NCI-H146 treated with DMSO at 0.1 percent for 48 hours (cell line): ENCODE measurements around the gene MRPL34.
"Not testable (repeated sequence)": the region's sequence is repeated elsewhere in the genome, so short reads cannot be mapped to it uniquely, and the experiment has no call there.

Experiments
- DNase-seq: peaks from one replicate; lab custom pipeline; 2025; ENCODE audit not compliant: unreplicated experiment; lab: John Stamatoyannopoulos, UW

MRPL34 gene

DNA sequence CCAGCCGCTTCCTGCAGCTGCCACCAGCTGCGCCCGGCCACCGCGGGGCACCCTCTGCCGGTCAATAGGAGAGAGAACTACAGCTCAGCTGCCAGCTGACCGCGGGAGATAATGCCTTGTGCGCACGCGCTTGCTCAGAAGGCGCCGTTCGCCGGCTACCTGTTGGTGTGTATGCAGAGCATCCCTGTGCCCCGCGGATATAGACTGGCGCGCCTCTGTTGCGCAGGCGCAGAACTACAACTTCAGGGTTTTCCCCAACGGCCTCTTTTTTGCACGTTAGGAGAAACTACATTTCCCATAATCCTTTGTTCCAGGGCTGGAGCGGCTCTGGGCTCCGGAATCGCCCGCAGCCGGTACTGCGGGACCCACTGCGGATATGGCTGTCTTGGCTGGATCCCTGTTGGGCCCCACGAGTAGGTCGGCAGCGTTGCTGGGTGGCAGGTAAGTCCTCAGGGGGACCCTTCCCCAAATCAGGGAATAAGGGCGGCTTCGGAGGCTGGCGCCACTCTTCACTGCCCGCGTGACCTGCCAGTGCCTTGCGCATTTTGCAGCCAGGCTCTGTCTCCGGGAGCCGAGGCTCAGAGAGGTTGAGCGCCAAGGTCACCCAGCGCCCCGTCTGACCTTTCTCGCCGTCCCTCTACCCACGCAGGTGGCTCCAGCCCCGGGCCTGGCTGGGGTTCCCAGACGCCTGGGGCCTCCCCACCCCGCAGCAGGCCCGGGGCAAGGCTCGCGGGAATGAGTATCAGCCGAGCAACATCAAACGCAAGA lies at the start of gene MRPL34:
MRPL34 (plus strand) TSS at position 356 of the 768 bp plus-strand sequence; CDS start at position 377, 21 bp downstream.
- peak; percentile 99 for DNase-seq

DNA sequence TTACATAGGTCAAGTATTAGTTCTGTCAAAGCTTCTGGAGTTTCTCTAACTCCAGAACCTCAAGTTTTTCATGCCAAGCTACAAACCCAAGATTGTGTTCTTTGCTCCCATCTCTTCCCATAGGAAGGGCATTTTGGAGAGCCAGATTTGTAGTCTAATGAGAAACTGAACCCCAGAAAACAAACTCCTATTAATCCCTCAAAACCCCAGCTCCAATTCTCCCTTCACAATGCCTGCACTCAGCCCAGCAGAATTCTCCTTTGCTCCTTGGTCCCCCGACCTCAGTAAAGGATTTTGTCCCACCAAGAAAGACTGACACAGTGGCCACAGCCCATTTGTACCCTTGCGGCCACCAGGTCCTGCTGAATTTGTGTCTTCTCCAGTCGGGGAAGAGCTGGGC lies 49.5 kb upstream of the MRPL34 start:
- DNase-seq = no peak

DNA sequence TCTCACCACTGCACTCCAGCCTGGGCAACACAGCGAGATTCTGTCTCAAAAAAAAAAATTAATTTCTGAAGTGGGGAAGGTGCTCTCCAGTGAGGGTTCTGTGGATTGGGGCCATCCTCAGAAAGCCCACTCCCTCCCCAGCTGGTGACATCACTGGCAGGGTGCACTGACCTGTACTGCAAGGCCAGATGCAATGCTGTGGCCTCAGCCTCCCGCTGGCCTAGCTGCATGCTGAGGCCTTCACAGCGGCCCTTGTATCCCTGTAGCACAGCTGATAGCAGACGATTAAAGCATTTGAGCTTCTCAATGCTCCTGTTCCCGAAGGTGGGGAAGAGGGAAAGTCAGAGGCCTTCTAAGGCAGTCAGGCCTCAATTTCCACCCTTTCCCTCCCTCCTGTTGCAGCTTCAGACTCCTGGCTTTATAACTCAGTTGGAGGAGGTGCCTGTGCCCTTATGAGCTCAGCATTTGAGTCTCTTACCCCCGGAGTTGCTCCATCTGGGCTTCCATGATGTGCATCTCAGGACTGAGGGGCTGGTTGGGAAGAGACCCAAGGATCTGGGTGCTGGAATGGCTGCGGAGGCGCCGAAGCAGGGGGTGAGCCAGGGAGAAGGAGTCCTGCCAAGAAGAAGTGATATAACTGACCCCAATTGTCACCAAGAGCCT lies 46.4 kb upstream of the MRPL34 start:
- no peak for DNase-seq

DNA sequence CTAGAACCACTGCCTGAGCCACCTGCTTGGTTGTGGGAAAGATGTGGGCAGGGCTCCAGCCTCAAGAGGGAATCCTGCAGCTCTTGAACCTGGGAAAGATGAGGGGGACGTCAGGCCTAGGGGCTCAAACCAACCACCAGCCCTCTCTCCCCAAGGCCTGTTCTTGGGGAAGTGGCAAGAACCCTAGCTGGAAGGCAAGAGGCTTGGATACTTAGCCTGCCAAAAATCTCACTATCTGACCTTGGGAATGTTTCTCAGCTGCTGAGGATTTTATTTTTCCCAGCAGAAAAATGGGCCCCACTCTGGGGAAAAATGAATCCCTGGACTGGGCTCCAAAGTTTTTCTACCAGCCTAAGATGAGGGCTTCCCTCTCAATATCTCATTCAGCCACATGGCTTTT lies 45.7 kb upstream of the MRPL34 start:
- DNase-seq = no peak

DNA sequence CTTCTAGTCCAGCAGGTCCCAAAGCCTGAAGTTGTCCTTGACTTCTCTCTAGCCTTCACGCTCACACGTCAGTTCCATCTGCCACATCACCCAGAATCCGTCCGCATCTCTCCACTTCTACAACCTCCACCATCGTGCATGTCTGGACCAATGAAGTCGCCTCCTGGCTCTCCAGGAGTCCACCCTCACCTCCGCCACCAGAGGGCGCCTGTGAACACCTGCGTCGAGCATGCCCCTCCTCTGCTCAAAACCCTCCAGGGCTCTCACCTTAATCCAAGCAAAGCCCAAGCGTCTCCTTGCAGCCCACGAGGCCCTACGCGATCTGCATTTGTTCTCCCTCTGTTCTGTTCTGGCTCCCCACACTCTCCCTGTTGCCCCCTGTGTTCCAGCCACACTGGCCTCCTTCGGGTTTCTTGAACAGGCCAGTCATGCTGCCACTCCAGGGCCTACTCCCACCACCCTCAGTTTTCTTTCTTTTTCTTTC lies 44.8 kb upstream of the MRPL34 start:
- peak; percentile 86 for DNase-seq

DNA sequence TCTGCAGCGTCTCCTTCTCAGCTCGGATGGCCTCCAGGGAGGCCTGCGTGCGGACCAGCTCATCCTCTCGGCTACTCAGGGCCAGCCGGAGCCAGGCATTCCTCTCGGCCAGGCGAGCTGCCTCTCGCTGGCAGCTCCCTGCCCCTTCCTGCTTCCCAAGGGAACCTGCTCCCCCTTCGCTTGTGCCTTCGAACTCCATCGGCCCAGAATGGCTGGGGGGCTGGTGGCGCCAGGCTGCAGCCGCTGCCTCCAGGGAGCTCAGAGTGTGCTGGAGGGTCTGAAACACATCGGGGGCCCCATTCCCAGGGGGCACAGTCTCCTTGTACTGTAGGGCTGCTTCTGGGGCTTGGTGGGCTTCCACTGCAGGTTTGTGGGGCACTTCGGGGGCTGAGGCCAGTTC lies 43.1 kb upstream of the MRPL34 start:
- DNase-seq = no peak

DNA sequence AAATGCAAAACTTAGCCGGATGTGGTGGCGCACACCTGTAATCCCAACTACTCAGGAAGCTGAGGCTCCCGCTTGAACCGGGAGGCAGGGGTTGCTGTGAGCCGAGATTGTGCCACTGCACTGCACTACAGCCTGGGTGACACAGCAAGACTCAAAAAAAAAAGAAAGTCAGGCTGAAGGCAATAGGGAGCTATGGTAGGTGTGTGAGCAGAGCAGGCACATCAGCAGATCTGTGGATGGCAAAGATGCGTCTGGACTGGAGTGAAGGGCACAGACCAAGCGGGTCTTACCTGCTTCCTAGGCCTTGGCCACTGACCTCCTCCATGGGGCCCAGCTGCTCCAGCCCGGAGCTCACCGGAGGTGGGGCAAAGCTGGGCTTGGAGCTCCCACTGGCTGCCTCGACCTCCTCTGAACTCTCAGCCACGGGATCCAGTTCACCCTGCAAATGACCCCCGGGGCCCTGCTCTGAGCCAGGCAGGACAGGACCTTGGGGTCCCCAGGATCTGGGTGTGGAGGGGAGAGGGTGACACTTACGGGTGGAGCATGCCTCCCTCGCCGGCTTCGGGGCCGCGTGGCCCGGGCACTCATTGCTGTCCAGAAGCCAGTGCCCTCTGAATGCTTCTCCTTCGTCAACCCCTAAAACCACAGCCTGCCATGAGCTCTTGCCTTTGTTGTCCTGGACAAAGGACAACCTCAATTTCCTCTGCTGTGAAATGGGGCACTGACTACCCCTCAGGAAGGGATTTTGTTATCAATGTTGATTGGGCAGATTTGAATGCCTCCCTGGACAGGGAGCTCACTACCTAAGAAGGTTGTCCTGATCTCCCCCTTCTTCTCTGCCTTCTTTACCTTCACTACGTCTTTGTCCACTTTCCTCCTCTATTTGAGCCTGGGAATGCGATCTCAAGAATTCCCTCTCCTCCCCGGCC lies 41.7 kb upstream of the MRPL34 start:
- DNase-seq = no peak

DNA sequence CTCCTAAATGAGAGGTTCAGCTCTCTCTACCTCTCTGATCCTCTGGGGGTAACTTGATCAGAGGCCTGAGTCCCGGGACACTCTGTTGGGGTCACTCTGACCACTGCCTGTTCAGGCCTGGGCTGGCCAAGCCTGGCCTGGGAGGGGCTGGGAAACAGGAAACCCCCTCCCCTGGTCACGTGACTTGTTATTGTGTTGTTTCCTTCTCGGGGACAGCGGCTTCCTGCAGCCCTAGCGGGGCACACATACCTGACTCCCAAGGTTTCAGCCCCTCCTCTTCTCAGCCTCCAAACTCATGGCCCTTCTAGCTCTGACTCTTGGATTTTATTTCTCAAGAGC lies 41.1 kb upstream of the MRPL34 start, which contains the start of gene USHBP1:
USHBP1 (minus strand) TSS at position 105 of the 339 bp plus-strand sequence. CDS start 446 bp downstream, outside the sequence.
- DNase-seq = no peak

DNA sequence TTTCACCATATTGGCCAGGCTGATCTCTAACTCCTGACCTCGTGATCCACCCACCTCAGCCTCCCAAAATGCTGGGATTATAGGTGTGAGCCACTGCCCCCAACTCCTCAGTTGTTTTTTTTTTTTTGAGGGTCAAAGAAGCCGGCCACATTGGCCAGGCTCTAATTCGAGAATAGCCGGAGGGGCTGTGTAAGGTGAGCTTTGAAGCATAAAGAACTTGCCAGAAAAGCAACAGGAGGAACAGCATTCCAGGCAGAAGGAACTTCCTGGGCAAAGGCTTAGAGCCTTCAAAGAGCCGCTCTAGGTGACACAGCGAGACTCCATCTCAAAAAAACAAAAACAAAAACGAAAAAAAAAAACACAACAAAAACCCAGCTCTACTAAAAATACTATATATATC lies 39.6 kb upstream of the MRPL34 start:
- no peak for DNase-seq

DNA sequence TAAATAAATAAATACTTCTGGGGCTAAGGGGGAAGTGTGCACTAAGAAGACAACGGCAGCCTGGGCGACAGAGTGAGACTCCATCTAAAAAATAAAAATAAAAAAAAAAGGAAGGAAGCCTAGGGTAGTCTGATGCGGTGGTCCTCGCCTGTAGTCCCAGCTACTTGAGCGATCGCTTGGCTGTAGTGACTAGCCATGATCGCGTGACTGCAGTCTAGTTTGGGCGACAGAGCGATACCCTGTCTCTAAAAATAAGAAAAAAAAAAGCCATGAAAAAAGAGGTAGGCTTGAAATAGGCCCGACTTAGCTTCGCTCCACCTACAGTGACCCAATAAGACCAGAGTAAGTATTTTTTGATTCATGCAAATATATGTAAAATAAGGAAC lies 39.1 kb upstream of the MRPL34 start:
- DNase-seq = no peak

DNA sequence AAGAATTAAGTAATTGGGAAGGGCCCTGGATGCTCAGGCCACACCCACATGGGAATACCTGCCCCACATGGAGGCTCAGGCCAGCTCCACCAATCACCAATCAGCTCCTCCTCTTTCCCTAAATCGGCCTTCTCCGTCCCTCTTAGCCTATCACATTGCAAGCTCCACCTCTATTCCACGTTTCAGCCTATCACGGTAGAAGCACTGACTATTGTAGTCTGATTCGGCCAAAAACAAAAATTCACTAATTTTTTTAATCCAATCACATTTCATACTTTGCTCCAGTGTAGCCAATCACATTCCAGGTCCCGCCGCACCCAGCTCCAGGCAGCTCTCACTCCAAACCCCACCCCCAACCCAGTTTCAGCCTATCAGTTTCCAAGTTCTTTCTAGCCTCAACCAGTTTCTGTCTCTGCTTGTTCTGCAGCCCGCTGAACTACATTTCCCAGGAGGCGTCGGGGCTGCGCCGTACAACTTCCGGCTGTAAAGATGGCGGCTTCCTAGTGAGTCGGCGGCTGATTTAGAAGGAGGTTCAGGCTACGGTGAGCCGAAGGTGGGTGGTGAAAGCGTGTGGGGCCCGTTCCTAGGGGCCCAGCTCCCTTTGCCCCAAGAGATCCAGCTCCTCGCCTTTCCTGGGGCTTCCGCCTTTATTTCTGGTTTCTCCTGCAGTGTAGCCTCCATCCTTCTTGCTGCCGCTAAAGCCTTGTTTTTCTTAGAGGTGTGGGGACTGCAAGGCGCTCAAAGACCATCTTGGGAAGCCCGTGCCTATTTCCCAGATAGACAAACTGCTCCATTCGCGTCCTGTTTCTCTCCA lies 38.5 kb upstream of the MRPL34 start, which contains the start of gene BABAM1:
BABAM1 (plus strand) TSS at position 469 of the 814 bp plus-strand sequence. CDS start 1,364 bp downstream, outside the sequence.
- peak; percentile 99 for DNase-seq

DNA sequence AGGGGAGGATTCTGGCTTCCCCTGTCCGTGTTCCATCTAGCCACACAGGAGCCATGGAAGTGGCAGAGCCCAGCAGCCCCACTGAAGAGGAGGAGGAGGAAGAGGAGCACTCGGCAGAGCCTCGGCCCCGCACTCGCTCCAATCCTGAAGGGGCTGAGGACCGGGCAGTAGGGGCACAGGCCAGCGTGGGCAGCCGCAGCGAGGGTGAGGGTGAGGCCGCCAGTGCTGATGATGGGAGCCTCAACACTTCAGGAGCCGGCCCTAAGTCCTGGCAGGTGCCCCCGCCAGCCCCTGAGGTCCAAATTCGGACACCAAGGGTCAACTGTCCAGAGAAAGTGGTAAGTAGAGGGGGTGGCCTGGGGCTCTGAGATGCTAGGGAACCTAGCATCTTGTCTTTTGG lies 36.9 kb upstream of the MRPL34 start:
- DNase-seq = no peak

DNA sequence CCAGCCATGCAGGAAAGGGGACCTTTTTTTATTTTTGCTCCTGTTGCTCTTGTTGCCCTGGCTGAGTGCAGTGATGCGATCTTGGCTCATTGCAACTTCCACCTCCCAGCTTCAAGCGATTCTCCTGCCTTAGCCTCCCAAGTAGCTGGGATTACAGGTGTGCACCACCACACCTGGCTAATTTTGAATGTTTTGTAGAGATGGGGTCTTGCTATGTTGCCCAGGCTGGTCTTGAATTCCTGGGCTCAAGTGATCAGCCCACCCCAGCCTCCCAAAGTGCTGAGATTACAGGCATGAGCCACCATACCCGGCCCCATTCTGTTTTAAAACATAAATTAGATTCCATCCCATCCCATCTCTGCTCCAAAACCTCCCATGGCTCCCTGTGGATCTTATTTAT lies 30.8 kb upstream of the MRPL34 start:
- DNase-seq = not testable (repeated sequence)

DNA sequence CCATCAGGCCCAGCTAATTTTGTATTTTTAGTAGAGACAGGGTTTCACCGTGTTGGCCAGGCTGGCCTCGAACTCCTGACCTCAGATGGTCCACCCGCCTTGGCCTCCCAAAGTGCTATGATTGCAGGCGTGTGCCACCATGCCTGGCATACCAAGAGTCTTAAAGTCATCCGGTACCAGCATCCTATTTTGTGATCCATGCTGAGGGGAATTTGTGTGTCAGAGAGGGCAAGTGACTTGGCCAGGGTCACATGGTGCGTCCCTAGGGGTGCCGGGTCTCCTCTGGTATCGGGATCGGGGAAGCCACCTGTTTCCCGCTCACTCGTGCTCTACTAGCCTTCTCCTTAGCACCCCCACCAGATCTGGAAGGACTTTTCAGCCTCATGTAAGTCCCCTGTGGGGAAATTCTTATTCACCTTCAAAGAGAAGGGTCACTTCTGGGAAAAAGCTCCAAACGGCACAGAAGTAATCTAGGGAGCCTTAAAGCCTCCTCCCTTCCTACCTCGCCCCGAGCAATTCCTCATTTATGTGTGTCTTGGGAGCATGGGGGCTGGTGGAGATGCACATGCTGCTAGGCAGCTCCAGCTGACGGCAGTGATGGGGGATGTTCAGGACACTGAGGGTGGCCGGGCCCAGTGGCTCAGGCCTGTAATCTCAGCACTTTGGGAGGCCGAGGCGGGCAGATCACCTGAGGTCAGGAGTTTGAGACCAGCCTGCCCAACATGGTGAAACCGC lies 30.1 kb upstream of the MRPL34 start:
- DNase-seq = no peak

DNA sequence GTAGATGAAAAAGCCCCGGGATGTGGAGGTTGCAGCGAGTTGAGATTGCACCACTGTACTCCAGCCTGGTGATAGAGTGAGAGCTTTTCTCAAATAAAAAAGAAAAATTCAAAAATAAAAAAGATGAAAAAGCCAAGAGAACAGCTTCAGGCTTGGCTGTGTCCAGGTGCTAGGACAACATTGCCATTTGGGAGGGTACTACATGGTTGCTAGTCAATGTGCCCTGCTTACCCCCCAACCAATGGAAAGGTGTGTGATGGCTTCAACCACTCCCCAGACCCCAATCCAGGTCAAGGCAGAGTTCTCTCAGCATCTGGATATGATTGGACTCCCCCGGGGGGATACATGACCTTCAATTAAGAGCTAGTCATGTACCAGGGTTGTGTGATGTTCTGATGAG lies 26.2 kb upstream of the MRPL34 start:
- DNase-seq = no peak

DNA sequence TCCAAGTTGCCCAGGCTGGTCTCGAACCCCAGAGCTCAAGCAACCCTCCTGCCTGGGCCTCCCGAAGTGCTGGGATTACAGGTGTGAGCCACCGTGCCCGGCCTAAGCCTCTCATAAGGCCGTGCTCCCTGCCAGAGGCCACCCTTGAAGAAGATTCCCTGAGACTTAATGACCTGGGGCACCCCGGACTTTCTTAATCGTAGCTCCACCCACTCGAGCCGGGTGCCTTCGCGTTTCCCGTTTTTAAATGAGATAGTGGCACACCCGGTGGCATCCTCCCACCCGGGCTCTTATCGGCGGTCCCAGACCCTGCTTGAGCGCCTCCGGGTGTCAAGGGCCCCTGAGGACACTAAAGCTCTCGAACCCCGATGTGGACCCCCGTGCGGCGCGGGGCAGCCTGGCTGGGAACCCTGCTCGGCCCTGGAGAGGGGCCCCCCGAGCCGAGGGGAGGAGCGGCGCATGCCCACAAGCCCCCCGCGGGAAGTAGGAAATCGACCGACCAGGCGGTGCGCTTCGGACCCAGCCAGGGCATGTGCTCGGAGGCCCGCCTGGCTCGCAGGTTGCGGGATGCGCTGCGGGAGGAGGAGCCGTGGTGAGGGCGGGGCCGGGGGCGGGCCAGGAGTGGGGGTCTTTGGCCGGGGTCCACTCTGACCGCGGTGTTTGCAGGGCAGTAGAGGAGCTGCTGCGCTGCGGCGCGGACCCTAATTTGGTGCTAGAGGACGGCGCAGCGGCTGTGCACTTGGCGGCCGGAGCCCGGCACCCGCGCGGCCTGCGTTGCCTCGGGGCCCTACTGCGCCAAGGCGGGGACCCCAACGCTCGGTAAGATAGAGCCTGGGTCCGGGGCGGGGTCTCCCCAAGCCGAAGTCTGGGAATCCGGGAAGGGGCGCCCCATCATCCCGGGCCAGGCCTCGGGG lies 24.0 kb upstream of the MRPL34 start, which contains the start of gene ANKLE1:
ANKLE1 (plus strand) TSS at position 511 of the 914 bp plus-strand sequence; CDS start at position 531, 20 bp downstream.
- peak; percentile 19 for DNase-seq

DNA sequence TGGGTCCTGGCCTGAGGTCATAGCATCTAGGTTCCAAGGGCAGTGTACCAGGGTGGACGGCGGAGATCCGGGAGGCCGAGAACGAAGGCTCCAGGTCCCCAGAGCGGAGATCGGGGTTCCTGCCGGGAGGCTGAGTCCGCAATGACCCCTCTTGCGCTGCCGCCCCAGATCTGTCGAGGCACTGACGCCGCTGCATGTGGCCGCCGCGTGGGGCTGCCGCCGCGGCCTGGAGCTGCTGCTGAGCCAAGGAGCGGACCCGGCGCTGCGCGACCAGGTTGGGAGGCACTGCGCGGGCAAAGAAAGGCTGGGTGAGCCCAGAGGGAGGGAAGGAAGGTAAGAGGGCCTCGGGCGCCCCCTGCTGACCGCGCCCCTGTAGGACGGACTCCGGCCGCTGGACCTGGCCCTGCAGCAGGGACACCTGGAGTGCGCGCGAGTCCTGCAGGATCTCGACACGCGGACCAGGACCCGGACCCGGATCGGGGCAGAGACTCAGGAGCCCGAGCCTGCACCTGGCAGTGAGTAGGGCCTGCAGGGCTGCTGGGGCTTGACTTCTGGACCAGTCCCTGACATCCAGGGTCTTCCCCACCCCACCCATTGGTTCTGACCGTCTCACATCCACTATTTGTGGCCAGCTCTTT lies 23.1 kb upstream of the MRPL34 start:
- peak; percentile 82 for DNase-seq

DNA sequence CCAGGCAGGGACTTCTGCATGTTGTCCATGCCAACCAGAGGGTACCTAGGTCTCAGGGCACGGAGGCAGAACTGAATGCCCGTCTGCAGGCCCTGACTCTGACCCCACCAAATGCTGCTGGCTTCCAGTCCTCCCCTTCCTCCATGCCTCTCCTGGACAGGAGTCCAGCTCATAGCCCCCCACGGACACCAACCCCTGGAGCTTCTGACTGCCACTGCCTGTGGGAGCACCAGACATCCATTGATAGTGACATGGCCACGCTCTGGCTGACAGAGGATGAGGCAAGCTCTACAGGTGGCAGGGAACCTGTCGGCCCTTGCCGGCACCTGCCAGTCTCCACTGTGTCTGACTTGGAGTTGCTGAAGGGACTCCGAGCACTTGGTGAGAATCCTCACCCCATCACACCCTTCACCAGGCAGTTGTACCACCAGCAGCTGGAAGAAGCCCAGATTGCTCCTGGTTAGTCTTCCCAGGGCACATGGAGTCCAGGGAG lies 22.1 kb upstream of the MRPL34 start:
- no peak for DNase-seq
